Measurements from ENCODE around the gene ARID1B.

DNA sequence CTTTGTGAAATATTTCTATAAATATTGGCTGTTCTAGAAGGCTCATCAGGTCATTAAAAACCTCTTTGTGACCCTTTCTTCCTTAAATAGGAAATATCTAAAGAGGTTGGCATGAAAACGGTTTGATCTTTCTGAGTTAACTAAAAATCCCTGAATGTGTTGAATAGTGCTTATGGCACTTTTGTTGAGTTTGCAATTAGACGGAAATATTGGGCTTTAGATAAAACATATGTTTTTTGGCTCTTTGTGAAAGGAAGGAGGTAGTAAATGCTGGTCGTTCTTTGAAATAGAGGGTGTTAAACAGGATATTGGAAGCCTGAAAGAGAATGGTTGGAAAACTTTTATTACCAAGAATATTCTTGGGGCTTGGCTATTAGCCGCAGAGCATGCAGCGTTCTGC is 163.0 kb downstream of the ARID1B start:
- TF ChIP-seq, protein P1, sequence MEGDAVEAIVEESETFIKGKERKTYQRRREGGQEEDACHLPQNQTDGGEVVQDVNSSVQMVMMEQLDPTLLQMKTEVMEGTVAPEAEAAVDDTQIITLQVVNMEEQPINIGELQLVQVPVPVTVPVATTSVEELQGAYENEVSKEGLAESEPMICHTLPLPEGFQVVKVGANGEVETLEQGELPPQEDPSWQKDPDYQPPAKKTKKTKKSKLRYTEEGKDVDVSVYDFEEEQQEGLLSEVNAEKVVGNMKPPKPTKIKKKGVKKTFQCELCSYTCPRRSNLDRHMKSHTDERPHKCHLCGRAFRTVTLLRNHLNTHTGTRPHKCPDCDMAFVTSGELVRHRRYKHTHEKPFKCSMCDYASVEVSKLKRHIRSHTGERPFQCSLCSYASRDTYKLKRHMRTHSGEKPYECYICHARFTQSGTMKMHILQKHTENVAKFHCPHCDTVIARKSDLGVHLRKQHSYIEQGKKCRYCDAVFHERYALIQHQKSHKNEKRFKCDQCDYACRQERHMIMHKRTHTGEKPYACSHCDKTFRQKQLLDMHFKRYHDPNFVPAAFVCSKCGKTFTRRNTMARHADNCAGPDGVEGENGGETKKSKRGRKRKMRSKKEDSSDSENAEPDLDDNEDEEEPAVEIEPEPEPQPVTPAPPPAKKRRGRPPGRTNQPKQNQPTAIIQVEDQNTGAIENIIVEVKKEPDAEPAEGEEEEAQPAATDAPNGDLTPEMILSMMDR (IDR thresholded peaks at IDR 0.05; ENCODE audit: borderline replicate concordance, extremely low read depth, low read length, poor library complexity, severe bottlenecking): no peak
- no peak for TF ChIP-seq EZH2 (IDR thresholded peaks at IDR 0.05; ENCODE audit: borderline replicate concordance, low read depth, low read length, severe bottlenecking)

Data from DND-41 (cell line).